DND-41 (cell line): ENCODE measurements around the gene TAAR9.

Experiments
- ATAC-seq: fragments of 200-7000 bp; cut with Tn5 transposase; 3 replicates; pipeline ENCODE4 v1.9.1; 2021; ENCODE audit warnings: low read depth; ENCODE audit not compliant: insufficient read depth
- DNase-seq: peaks from one replicate; pipeline ENCODE4 v3.0.0-alpha.2; 2020
- H2AFZ ChIP-seq: 2 replicates; pipeline ENCODE4 v1.6.0; 2012; ENCODE audit warnings: low read depth, low read length
- H3K27ac ChIP-seq: 2 replicates; pipeline ENCODE4 v1.5.1; 2012; ENCODE audit warnings: low read length, inconsistent platforms
- H3K27me3 ChIP-seq: fragments of 200-600 bp; sonication (generic); 2 replicates; pipeline ENCODE4 v1.6.0; 2012; ENCODE audit warnings: low read length, mild to moderate bottlenecking, inconsistent platforms; ENCODE audit not compliant: insufficient read depth, poor library complexity
- H3K36me3 ChIP-seq: 2 replicates; pipeline ENCODE4 v1.5.1; 2012; ENCODE audit warnings: low read length, inconsistent platforms; ENCODE audit not compliant: insufficient read depth
- H3K4me1 ChIP-seq: 2 replicates; pipeline ENCODE4 v1.5.1; 2012; ENCODE audit warnings: mild to moderate bottlenecking, low read length; ENCODE audit not compliant: insufficient read depth
- H3K4me2 ChIP-seq: 2 replicates; pipeline ENCODE4 v1.6.0; 2012; ENCODE audit warnings: mild to moderate bottlenecking, moderate library complexity, low read length, inconsistent platforms; ENCODE audit not compliant: insufficient read depth
- H3K4me3 ChIP-seq, 2 experiments: fragments of 200-600 bp in 1 of 2; shearing (Covaris generic) in 1 of 2; 2 replicates each; pipeline ENCODE4 v1.5.1; 2012 to 2016; ENCODE audit warnings: inconsistent platforms in 2 of 2, low read length in 2 of 2, mild to moderate bottlenecking in 2 of 2, low read depth in 1 of 2, moderate library complexity in 1 of 2
- H3K79me2 ChIP-seq: 2 replicates; pipeline ENCODE4 v1.6.0; 2012; ENCODE audit warnings: low read length, inconsistent platforms; ENCODE audit not compliant: insufficient read depth
- H3K9ac ChIP-seq: 2 replicates; pipeline ENCODE4 v1.6.0; 2012; ENCODE audit warnings: low read depth, mild to moderate bottlenecking, inconsistent platforms, low read length, moderate library complexity
- H3K9me3 ChIP-seq: 2 replicates; pipeline ENCODE4 v1.5.1; 2012; ENCODE audit warnings: low read length, moderate library complexity, mild to moderate bottlenecking, inconsistent platforms; ENCODE audit not compliant: insufficient read depth, severe bottlenecking
- H4K20me1 ChIP-seq: 2 replicates; pipeline ENCODE4 v1.6.0; 2012; ENCODE audit warnings: low read length; ENCODE audit not compliant: insufficient read depth
- CTCF ChIP-seq: IDR thresholded peaks from 2 replicates; pipeline ENCODE4 v1.5.1; 2012; ENCODE audit warnings: borderline replicate concordance, low read length, moderate library complexity, mild to moderate bottlenecking; ENCODE audit not compliant: poor library complexity, severe bottlenecking; ENCODE audit errors: extremely low read depth
- EZH2 ChIP-seq: IDR thresholded peaks from 3 replicates; pipeline ENCODE4 v1.6.1; 2012; ENCODE audit warnings: borderline replicate concordance, low read depth, mild to moderate bottlenecking, moderate library complexity, low read length, inconsistent platforms; ENCODE audit not compliant: severe bottlenecking

Gene TAAR9

GRCh38 chr6:132513831-132514545 lies 24.1 kb upstream of the TAAR9 start:
- H3K9ac ChIP-seq = no peak overlapping the region
- H3K79me2 ChIP-seq = peaks cover 12% of the 10 kb centered on the region
- peaks cover 26% of the 10 kb centered on the region for H3K27me3 ChIP-seq
- DNase-seq (no peak), ATAC-seq (no peak)
- no peak for TF ChIP-seq CTCF
- TF ChIP-seq EZH2 = peak; percentile 43
- H4K20me1 ChIP-seq = no peaks in the 10 kb centered on the region
- no peak overlapping the region for H3K27ac ChIP-seq
- peak overlapping the region; percentile 69 for H3K4me2 ChIP-seq
- H3K4me1 ChIP-seq = peaks cover 26% of the 10 kb centered on the region
- no peaks in the 10 kb centered on the region for H3K9me3 ChIP-seq
- peak overlapping the region; percentile 34; the same call in 1 of the 2 replicates for H2AFZ ChIP-seq
- no peak overlapping the region for H3K4me3 ChIP-seq
- H3K36me3 ChIP-seq = no peaks in the 10 kb centered on the region

- TF ChIP-seq CTCF (no peak), EZH2 (no peak)
- Histone ChIP-seq H3K4me2 (no peak overlapping the region), H3K27me3 (peaks cover 28% of the 10 kb centered on the region), H3K36me3 (no peaks in the 10 kb centered on the region), H4K20me1 (no peaks in the 10 kb centered on the region), H3K9me3 (no peaks in the 10 kb centered on the region), H3K27ac (no peak overlapping the region), H2AFZ (no peak overlapping the region), H3K79me2 (peaks cover 10% of the 10 kb centered on the region; the same call in 1 of the 2 replicates), H3K9ac (no peak overlapping the region), H3K4me3 (no peak overlapping the region), H3K4me1 (peaks cover 26% of the 10 kb centered on the region)
- no peak for ATAC-seq
- no peak for DNase-seq
Measured at GRCh38 chr6:132515386-132515785, 22.7 kb upstream of the TAAR9 start.

- Histone ChIP-seq H3K9me3 (no peaks in the 10 kb centered on the region), H3K79me2 (no peaks in the 10 kb centered on the region), H3K27me3 (peaks cover 14% of the 10 kb centered on the region), H2AFZ (no peak overlapping the region), H4K20me1 (no peaks in the 10 kb centered on the region), H3K36me3 (no peaks in the 10 kb centered on the region), H3K4me3 (no peak overlapping the region), H3K4me1 (no peaks in the 10 kb centered on the region), H3K4me2 (no peak overlapping the region), H3K27ac (no peak overlapping the region), H3K9ac (no peak overlapping the region)
- ATAC-seq (no peak), DNase-seq (no peak)
- TF ChIP-seq EZH2 = no peak
- TF ChIP-seq CTCF = no peak
Measured at GRCh38 chr6:132520953-132521352, 17.1 kb upstream of the TAAR9 start.

- DNase-seq = no peak
- no peak for ATAC-seq
- H3K9ac ChIP-seq = no peak overlapping the region
- no peaks in the 10 kb centered on the region for H3K36me3 ChIP-seq
- H3K27ac ChIP-seq = no peak overlapping the region
- H3K4me3 ChIP-seq = no peak overlapping the region
- no peaks in the 10 kb centered on the region for H3K4me1 ChIP-seq
- H3K4me2 ChIP-seq = no peak overlapping the region
- peaks cover 3% of the 10 kb centered on the region for H3K27me3 ChIP-seq
- no peaks in the 10 kb centered on the region for H3K9me3 ChIP-seq
- no peak overlapping the region for H2AFZ ChIP-seq
- H3K79me2 ChIP-seq = no peaks in the 10 kb centered on the region
- H4K20me1 ChIP-seq = no peaks in the 10 kb centered on the region
- TF ChIP-seq CTCF (no peak), EZH2 (no peak)
Measured at GRCh38 chr6:132524646-132525045, 13.4 kb upstream of the TAAR9 start.
